22Rv1 (cell line): ENCODE data around the gene C1QTNF2.

Source experiments
- H3K27ac ChIP-seq: fragments of 450-650 bp; 2 replicates; pipeline ENCODE4 v1.5.1; 2017
- ZFX ChIP-seq: fragments of 450-650 bp; IDR thresholded peaks from 2 replicates; pipeline ENCODE4 v1.6.1; 2017; ENCODE audit warnings: antibody characterized with exemption, borderline replicate concordance
- TF ChIP-seq, protein P1 (sequence below): fragments of 450-650 bp; IDR thresholded peaks from 2 replicates; pipeline ENCODE4 v1.5.1; 2017; ENCODE audit warnings: mild to moderate bottlenecking

C1QTNF2 gene

DNA sequence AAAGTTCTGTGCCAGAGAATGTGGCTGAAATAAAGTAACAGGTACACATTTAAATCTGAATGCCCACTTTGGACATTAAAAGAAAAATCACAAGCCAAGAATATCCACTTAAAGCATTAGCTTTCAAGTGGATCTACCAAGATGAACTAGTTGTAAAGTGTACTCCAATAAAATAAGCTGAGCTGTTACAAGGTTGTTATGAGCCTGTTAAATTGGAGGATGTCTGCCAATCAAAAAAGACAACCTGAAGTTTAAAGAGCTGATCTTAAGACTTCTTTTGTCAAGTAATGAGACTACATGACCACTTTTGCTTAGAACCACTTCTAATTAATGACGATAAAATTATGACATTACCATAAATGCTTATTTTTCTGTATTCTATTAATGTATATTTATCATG is 27.1 kb upstream of the C1QTNF2 start:
- TF ChIP-seq, protein P1, sequence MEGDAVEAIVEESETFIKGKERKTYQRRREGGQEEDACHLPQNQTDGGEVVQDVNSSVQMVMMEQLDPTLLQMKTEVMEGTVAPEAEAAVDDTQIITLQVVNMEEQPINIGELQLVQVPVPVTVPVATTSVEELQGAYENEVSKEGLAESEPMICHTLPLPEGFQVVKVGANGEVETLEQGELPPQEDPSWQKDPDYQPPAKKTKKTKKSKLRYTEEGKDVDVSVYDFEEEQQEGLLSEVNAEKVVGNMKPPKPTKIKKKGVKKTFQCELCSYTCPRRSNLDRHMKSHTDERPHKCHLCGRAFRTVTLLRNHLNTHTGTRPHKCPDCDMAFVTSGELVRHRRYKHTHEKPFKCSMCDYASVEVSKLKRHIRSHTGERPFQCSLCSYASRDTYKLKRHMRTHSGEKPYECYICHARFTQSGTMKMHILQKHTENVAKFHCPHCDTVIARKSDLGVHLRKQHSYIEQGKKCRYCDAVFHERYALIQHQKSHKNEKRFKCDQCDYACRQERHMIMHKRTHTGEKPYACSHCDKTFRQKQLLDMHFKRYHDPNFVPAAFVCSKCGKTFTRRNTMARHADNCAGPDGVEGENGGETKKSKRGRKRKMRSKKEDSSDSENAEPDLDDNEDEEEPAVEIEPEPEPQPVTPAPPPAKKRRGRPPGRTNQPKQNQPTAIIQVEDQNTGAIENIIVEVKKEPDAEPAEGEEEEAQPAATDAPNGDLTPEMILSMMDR = no peak
- no peak for TF ChIP-seq ZFX
- no peak overlapping the region for H3K27ac ChIP-seq

- H3K27ac ChIP-seq = no peak overlapping the region
- TF ChIP-seq, protein P1 = no peak
- no peak for TF ChIP-seq ZFX
Measured at GRCh38 chr5:160395111-160395510, 24.7 kb upstream of the C1QTNF2 start.

DNA sequence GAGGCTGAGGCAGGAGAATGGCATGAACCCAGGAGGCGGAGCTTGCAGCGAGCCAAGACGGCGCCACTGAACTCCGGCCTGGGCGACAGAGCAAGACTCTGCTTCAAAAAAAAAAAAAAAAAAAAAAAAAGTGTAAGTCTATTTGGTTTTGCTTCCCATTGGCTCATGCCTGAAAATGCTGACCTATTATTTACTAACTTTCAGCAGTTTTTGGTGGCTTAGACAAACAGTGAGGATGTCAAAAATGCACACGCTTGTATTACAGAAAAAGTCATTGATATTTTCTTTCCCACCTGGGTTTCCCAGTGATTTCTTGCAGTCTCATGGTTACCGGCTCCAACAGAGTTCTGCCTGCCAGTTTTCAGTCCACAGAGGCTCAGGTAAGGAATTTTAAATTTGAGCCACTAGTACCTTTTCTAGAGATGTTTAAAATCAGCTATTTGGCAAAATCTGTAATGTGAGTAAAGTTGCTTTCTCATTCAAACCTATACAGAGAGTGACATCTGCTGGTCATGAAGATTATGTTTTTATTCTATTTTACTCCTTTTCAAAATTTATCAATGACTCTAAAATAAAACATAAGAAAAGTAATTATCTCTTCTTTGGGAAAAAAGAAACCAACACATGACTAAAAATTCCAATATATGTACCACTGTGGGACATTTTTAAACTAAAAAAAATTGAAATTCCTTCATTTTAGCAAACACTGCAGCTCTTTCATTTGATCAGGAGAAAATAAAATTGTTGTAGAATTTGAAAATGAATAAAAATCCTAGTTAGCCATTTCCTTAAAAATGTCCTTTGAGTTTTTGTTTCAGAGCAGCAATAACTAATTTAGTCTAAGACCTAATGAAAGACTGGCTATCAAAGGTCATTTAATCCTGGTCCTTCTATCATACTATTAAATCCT is 20.6 kb upstream of the C1QTNF2 start:
- TF ChIP-seq, protein P1 = peak; percentile 72
- TF ChIP-seq ZFX = no peak
- H3K27ac ChIP-seq = no peak overlapping the region

GRCh38 chr5:160387445-160387844 is 17.0 kb upstream of the C1QTNF2 start:
- H3K27ac ChIP-seq = no peak overlapping the region
- TF ChIP-seq, protein P1 = no peak
- no peak for TF ChIP-seq ZFX

- H3K27ac ChIP-seq = no peak overlapping the region
- TF ChIP-seq, protein P1 = no peak
- TF ChIP-seq ZFX = no peak
Measured at GRCh38 chr5:160385496-160385895, 15.1 kb upstream of the C1QTNF2 start.

DNA sequence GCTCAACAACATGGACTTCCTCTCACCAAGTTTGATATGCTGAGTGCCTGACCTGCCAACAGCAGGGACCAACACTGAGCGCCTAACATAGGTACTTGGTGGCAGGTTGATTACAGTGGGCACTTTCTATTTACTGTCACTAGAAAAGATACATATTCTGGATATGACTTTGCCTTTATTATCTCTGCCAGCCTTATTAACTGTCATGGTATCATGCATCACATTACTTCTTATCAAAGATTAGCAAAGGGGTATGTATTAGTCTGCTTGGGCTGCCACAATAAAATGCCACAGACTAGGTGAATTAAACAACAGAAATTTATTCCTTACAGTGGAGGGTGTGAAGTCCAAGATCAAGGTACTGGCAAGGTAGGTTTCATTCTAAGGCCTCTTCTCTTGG is 14.3 kb upstream of the C1QTNF2 start:
- H3K27ac ChIP-seq = no peak overlapping the region
- no peak for TF ChIP-seq ZFX
- TF ChIP-seq, protein P1 = no peak

- no peak overlapping the region for H3K27ac ChIP-seq
- TF ChIP-seq ZFX = no peak
- TF ChIP-seq, protein P1 = no peak
Measured at GRCh38 chr5:160382346-160382745, 11.9 kb upstream of the C1QTNF2 start.
